Activated B cell treated with CpG ODN at 0.5 μM for 24 hours (primary cell): ENCODE data around the gene GET4. TPM values are rescaled to one million over a fixed set of nuclear protein-coding genes. Genes with fewer than 3 reads are reported as not detected.

Experiments
- ATAC-seq: fragments of 200-7000 bp; cut with Tn5 transposase; one replicate; pipeline ENCODE4 v1.10.0; 2021; ENCODE audit warnings: low read depth, mild to moderate bottlenecking, moderate library complexity
- CTCF ChIA-PET: fragments of 350-600 bp; sonication (Branson Sonifier 250); formaldehyde crosslinking; loops from one replicate; lab custom pipeline; 2021; ENCODE audit warnings: antibody characterized with exemption; lab: Charles Lee
- POLR2A ChIA-PET: fragments of 350-600 bp; sonication (Branson Sonifier 250); formaldehyde crosslinking; loops from one replicate; lab custom pipeline; 2021; ENCODE audit warnings: antibody characterized with exemption; lab: Charles Lee
- DNase-seq: peaks from one replicate; pipeline ENCODE4 v3.0.0; 2022
- H3K27ac Mint-ChIP-seq: one replicate; pipeline ENCODE4 v1.8.0; 2020; ENCODE audit warnings: mixed read lengths
- H3K27me3 Mint-ChIP-seq: one replicate; pipeline ENCODE4 v1.8.0; 2021; ENCODE audit warnings: mixed read lengths
- H3K36me3 Mint-ChIP-seq: one replicate; pipeline ENCODE4 v1.8.0; 2021; ENCODE audit warnings: low read depth, mixed read lengths
- H3K4me1 Mint-ChIP-seq: one replicate; pipeline ENCODE4 v1.8.0; 2021; ENCODE audit warnings: mixed read lengths
- H3K4me3 Mint-ChIP-seq: one replicate; pipeline ENCODE4 v1.8.0; 2020; ENCODE audit warnings: mild to moderate bottlenecking, mixed read lengths
- H3K9me3 Mint-ChIP-seq: one replicate; pipeline ENCODE4 v1.8.0; 2020; ENCODE audit warnings: mixed read lengths
- CTCF ChIP-seq: fragments of 200-600 bp; IDR thresholded peaks from one replicate; pipeline ENCODE4 v1.8.0; 2022; ENCODE audit warnings: antibody characterized with exemption, mild to moderate bottlenecking
- intact Hi-C: fragments of 100-400 bp; cut with micrococcal nuclease; formaldehyde crosslinking; loops from one replicate; pipeline ENCODE4 v1.15.1; 2024
- total RNA-seq: library from RNA; stranded (reverse); gene quantifications from 2 replicates; pipeline ENCODE4 v1.2.3, GENCODE V29; 2022

The GET4 gene
- total RNA-seq, 1 donor from 2014 or later, result 41.4 TPM

GRCh38 chr7:863106-863505 lies 13.2 kb upstream of the GET4 start:
- Mint-ChIP-seq H3K9me3 (no peaks in the 10 kb centered on the region), H3K36me3 (peaks cover 84% of the 10 kb centered on the region), H3K4me3 (no peak overlapping the region), H3K27ac (no peak overlapping the region), H3K27me3 (no peaks in the 10 kb centered on the region), H3K4me1 (no peaks in the 10 kb centered on the region)
- intact Hi-C loops, result no loop called here
- no peak for TF ChIP-seq CTCF
- ATAC-seq, result no peak
- no peak for DNase-seq
- CTCF ChIA-PET, result interaction anchor here (1.7 kb wide), 1 partner anchor 10 kb away, joined by 5 read pairs; no protein-coding TSS in a partner anchor
- POLR2A ChIA-PET, result no interaction called here

- Mint-ChIP-seq H3K9me3 (no peaks in the 10 kb centered on the region), H3K4me3 (no peak overlapping the region), H3K27ac (no peak overlapping the region), H3K27me3 (no peaks in the 10 kb centered on the region), H3K4me1 (peaks cover 2% of the 10 kb centered on the region), H3K36me3 (peaks cover 71% of the 10 kb centered on the region)
- DNase-seq, result no peak
- intact Hi-C loops, result no loop called here
- TF ChIP-seq CTCF, result no peak
- no peak for ATAC-seq
- ChIA-PET CTCF (no interaction called here), POLR2A (no interaction called here)
These were observed 10.4 kb upstream of the GET4 start for GRCh38 chr7:865921-866320.

- ChIA-PET POLR2A (no interaction called here), CTCF (no interaction called here)
- H3K27me3 Mint-ChIP-seq, result no peaks in the 10 kb centered on the region
- DNase-seq (no peak), ATAC-seq (no peak)
- peaks cover 68% of the 10 kb centered on the region for H3K36me3 Mint-ChIP-seq
- no peak overlapping the region for H3K27ac Mint-ChIP-seq
- H3K4me3 Mint-ChIP-seq, result no peak overlapping the region
- no peak for TF ChIP-seq CTCF
- intact Hi-C loops, result no loop called here
- peaks cover 2% of the 10 kb centered on the region for H3K4me1 Mint-ChIP-seq
- no peaks in the 10 kb centered on the region for H3K9me3 Mint-ChIP-seq
These were observed 9.4 kb upstream of the GET4 start for GRCh38 chr7:867001-867405.

- TF ChIP-seq CTCF, result no peak
- no peak overlapping the region for H3K27ac Mint-ChIP-seq
- H3K4me1 Mint-ChIP-seq, result peaks cover 2% of the 10 kb centered on the region
- H3K27me3 Mint-ChIP-seq, result no peaks in the 10 kb centered on the region
- DNase-seq, result no peak
- H3K9me3 Mint-ChIP-seq, result no peaks in the 10 kb centered on the region
- peaks cover 68% of the 10 kb centered on the region for H3K36me3 Mint-ChIP-seq
- intact Hi-C loops, result no loop called here
- ATAC-seq, result no peak
- POLR2A ChIA-PET, result interaction anchor here (0.6 kb wide), 1 partner anchor 15 kb away, joined by 3 read pairs; no protein-coding TSS in a partner anchor
- H3K4me3 Mint-ChIP-seq, result no peak overlapping the region
- CTCF ChIA-PET, result no interaction called here
These were observed 8.8 kb upstream of the GET4 start for GRCh38 chr7:867406-868188.

GRCh38 chr7:868189-868486 lies 8.2 kb upstream of the GET4 start:
- Mint-ChIP-seq H3K27me3 (no peaks in the 10 kb centered on the region), H3K4me1 (peaks cover 5% of the 10 kb centered on the region), H3K36me3 (peaks cover 71% of the 10 kb centered on the region), H3K27ac (no peak overlapping the region), H3K9me3 (no peaks in the 10 kb centered on the region), H3K4me3 (no peak overlapping the region)
- ChIA-PET POLR2A (interaction anchor here (0.6 kb wide), 1 partner anchor 15 kb away, joined by 3 read pairs; no protein-coding TSS in a partner anchor), CTCF (no interaction called here)
- intact Hi-C loops, result no loop called here
- no peak for ATAC-seq
- no peak for TF ChIP-seq CTCF
- no peak for DNase-seq
